GM10266 (cell line): ENCODE data around the gene PRKAG2.

Source experiments
- DNase-seq: peaks from one replicate; pipeline ENCODE4 v3.0.0; 2012; ENCODE audit errors: extremely low spot score
- CTCF ChIP-seq: IDR thresholded peaks from 2 replicates; pipeline ENCODE4 v1.5.1; 2012; ENCODE audit warnings: mild to moderate bottlenecking, low read depth; ENCODE audit not compliant: control insufficient read depth, insufficient read depth; ENCODE audit errors: missing control alignments

Gene PRKAG2

GRCh38 chr7:151894111-151895007, 17.4 kb upstream of the PRKAG2 start:
- no peak for TF ChIP-seq CTCF
- no peak for DNase-seq

DNA sequence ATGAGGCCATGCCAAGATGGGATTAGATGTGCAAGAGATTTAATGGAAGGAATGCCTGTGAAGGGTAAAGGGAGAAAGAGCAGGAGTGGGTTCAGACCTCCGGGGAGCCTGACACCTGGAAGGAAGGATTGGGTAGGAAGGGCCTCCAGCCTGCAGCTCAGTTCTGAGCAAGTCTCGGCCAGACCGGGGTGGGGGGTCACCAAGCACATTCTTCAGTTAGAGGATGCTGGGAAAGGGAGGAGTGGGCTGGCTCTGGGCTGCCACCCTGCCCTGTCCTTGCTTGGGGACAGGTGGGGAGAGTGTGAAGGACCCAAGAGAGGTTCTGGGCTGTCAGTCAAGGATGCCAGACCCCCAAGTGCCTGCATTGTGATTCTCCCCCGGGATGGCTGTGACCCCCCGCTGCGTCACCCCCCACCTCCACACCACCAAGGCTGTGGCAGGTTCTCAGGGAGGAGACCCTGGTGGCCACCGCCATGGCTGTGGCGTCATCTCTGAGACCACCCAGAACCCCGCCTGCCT, 16.5 kb upstream of the PRKAG2 start:
- no peak for TF ChIP-seq CTCF
- DNase-seq, result no peak

DNA sequence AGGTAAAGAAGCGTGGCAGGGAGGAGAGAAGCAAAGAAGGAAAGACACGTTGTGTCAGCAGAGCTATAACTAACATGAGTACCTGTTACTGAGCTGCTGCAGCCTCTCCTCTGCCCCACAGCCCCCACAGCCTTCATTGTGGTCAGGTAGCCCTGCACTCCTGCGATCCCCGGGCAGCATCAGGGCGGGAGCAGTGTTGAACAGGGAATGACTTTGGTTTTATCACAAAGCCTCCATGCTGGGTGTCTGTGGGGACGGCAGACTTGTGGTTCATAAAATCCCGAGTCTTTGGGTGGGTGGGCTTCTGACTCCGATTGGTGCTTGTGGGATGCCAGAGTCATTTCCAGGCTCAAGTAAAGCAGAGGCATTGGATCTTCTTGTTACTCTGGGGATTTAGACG, 14.8 kb upstream of the PRKAG2 start:
- DNase-seq, result no peak
- no peak for TF ChIP-seq CTCF

DNA sequence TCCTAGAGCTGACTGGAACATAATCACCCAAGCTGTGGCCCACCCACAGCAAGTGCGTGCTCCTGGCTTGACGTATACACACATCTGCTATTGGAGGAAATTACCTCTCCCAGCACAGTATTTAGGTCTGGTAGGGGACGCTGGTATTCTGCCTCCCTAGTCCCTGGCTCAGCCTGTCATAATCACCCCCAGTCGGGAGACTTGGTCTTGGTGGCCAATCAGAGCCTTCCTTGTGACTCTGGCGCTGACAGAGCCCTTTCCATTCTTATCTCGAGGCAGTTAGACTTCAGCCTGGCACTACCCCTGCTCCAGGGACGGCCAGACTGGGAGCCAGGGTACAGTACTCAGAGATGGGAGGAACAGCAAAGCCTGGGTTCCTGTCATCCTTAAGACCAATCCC, 14.3 kb upstream of the PRKAG2 start:
- TF ChIP-seq CTCF, result no peak
- no peak for DNase-seq

- no peak for TF ChIP-seq CTCF
- no peak for DNase-seq
These were observed 13.6 kb upstream of the PRKAG2 start for GRCh38 chr7:151890355-151891004.

DNA sequence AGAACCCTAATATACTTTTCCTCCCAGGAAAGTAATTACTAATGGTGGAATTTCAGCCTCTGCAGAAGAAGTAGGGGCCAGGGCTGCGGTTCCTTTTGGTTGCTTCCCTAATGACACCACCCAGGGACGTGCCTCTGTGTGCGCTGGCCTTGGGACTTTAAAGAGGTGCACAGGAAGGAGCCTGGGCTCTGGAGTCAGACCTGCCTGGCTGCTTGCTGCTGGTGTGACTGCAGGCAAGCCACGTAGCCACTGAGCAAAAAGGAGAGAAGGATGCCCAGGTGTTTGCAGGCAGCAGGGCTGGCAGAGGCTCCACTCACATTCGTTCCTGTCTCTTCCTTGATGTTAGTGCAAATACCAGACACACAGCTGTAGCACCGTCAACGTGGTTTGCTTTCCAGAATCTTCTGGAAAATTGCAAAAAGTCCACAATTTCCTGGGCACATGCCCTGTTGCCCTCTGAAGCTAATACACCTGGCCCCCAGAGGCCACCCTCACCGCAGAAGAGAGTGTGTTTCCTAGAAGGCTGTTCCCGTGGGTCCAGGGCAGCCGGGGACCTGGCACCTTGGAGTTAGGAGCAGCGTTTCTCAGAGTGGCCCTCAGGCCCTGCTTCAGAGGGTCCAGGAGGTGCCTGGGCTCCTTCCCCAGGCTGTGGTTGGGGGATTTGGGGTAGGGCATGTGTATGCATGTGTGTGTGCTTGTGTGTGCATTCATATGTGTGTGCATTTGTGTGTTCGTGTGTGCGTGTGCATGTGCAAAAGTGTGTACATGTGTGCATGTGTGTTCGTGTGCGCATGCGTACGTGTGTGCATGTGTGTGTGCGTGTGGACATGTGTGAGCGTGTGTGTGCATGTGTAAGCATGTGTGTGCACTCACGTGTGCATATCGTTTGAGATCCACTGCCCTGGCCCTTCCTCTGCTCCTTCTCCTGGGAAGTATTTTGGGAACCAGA, 12.8 kb upstream of the PRKAG2 start:
- no peak for TF ChIP-seq CTCF
- no peak for DNase-seq
